Pancreas (tissue), 10 donors: ENCODE data around the gene BRINP2. TPM values are rescaled to one million over a fixed set of nuclear protein-coding genes. Genes with fewer than 3 reads are reported as not detected.
A peak's percentile ranks its signal among the peaks of the same experiment; 100 is the strongest.

ENCODE experiments used
- ATAC-seq, 4 donors: fragments of 200-7000 bp; cut with Tn5 transposase; one replicate each; pipeline versions ENCODE4 v1.8.0 to v1.9.1; 2020; ENCODE audit warnings: mild to moderate bottlenecking in 4 of 4, moderate library complexity in 4 of 4
- DNase-seq, 6 donors: peaks; one replicate each; pipeline ENCODE4 v3.0.0-alpha.2; 2020
- FAIRE-seq: peaks from 2 replicates; lab custom pipeline; 2012; peaks lifted over from hg19 to GRCh38; lab: Jason Lieb, UNC
- H3K27ac ChIP-seq, 4 donors: fragments of 200-600 bp; sonication (generic); 1 replicate in 3 of 4; 2 replicates in 1 of 4; pipeline versions ENCODE4 v1.5.0 to v1.8.0; 2020
- H3K27me3 ChIP-seq, 4 donors: fragments of 200-600 bp; one replicate each; pipeline ENCODE4 v1.8.0; 2021
- H3K36me3 ChIP-seq, 3 donors: fragments of 200-600 bp; sonication (generic) in 1 of 3; one replicate each; pipeline versions ENCODE4 v1.5.0 to v1.8.0; 2020 to 2021
- H3K4me1 ChIP-seq, 3 donors: fragments of 200-600 bp; one replicate each; pipeline ENCODE4 v1.8.0; 2021
- H3K4me3 ChIP-seq, 4 donors: fragments of 200-600 bp; sonication (generic) in 2 of 4; one replicate each; pipeline versions ENCODE4 v1.5.0 to v1.8.0; 2020 to 2021
- H3K9me3 ChIP-seq, 4 donors: fragments of 200-600 bp; one replicate each; pipeline ENCODE4 v1.8.0; 2021
- WGBS, 2 donors: extraction: QIAGEN DNeasy Blood & Tissue Kit; methylation state at CpG; one replicate each; pipeline ENCODE4 v1.1.7; 2013; 5-methylcytosine and 5-hydroxymethylcytosine counted together
- intact Hi-C, 3 donors: fragments of 100-400 bp; cut with DNase I; formaldehyde crosslinking; loops; one replicate each; pipeline versions ENCODE4 v1.11.1 to v1.14.2; 2022
- polyA plus RNA-seq, 2 donors: library from polyadenylated mRNA; stranded (reverse); fragments of 200-250 nt; gene quantifications; one replicate each; pipeline ENCODE4 v1.2.3, GENCODE V29; 2013
- total RNA-seq, 6 donors: library from RNA; stranded (reverse); fragmentation: NEBNext Ultra II Directional in 4 of 6; extraction: Animal tissue kit (Norgen Biotek cat#: 25700) in 4 of 6; gene quantifications; one replicate each; pipeline versions ENCODE4 v1.2.1 to v1.2.4, GENCODE V29; 2021 to 2023
- TF ChIP-seq, protein P1 (sequence below), 4 donors: fragments of 200-600 bp; sonication (generic) in 3 of 4; IDR thresholded peaks; one replicate each; pipeline versions ENCODE4 v1.5.0 to v1.8.0; 2021; ENCODE audit warnings: antibody characterized with exemption in 4 of 4
- donor health status: healthy with polysubstance abuse.
- donor health status: DM: no; HTN: no; CAD: no; lungs with moderate emphysema.
- donor health status: DM: no; HTN: no; CAD: no.
- donor health status: control.
- donor health status: control.
- donor health status: Bipolar disorder and iron deficiency.
- donor health status: DM: yes; HTN: yes; CAD: no.
- donor health status: DM: no; HTN: no; CAD: no.
- donor health status: DM: no; HTN: no; CAD: no.
- donor health status: DM: yes; HTN: yes; CAD: no.

BRINP2 gene
- total and polyA plus RNA-seq, 8 donors, result 0.04 to 0.23 (median 0.19) TPM; not detected in 5

DNA sequence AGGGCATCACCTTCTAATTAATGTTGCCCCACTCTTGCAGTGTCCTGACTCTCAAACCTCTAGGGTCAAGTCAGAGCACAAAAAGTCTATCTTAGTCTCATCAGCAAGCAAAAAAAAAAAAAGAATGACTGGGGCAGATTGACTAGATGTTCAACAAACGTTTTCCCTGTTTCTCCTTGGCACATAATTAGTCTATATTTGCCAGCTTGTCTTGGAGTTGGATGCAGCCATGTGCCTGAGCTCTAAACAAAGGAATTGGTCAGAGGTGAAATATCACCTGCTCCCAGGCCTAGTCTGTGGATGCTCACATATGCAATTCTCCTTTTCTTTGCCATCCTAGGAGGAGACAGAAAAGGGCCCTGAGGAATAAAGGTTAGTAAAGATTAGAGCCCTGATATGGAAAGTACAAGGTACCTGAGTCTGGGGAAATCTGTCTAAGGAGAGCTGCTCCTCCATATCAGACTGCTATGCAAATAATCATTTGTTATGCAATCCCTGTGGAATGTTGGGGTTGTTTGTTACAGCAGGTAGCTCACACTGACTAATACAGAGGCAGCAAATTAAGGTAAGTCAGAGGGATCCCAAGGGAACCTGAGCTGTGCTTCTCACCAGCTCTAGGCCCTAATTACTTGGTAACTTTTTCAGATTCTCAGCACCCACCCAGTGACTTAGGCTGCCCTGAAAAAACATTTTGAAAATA, 130.8 kb downstream of the BRINP2 start:
- no peaks in the 10 kb centered on the region for H3K9me3 ChIP-seq
- 9 to 17% methylated on average over 1 of the region's 1 CpG for WGBS, 2 donors
- H3K36me3 ChIP-seq, result no peaks in the 10 kb centered on the region
- intact Hi-C loops, result no loop called here
- H3K4me1 ChIP-seq, result no peaks in the 10 kb centered on the region
- FAIRE-seq (no peak), ATAC-seq (no peak), DNase-seq (no peak)
- H3K4me3 ChIP-seq, result no peak overlapping the region
- TF ChIP-seq, protein P1, sequence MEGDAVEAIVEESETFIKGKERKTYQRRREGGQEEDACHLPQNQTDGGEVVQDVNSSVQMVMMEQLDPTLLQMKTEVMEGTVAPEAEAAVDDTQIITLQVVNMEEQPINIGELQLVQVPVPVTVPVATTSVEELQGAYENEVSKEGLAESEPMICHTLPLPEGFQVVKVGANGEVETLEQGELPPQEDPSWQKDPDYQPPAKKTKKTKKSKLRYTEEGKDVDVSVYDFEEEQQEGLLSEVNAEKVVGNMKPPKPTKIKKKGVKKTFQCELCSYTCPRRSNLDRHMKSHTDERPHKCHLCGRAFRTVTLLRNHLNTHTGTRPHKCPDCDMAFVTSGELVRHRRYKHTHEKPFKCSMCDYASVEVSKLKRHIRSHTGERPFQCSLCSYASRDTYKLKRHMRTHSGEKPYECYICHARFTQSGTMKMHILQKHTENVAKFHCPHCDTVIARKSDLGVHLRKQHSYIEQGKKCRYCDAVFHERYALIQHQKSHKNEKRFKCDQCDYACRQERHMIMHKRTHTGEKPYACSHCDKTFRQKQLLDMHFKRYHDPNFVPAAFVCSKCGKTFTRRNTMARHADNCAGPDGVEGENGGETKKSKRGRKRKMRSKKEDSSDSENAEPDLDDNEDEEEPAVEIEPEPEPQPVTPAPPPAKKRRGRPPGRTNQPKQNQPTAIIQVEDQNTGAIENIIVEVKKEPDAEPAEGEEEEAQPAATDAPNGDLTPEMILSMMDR (IDR thresholded peaks at IDR 0.05), result no peak
- H3K27me3 ChIP-seq, result no peaks in the 10 kb centered on the region
- H3K27ac ChIP-seq, result no peak overlapping the region

DNA sequence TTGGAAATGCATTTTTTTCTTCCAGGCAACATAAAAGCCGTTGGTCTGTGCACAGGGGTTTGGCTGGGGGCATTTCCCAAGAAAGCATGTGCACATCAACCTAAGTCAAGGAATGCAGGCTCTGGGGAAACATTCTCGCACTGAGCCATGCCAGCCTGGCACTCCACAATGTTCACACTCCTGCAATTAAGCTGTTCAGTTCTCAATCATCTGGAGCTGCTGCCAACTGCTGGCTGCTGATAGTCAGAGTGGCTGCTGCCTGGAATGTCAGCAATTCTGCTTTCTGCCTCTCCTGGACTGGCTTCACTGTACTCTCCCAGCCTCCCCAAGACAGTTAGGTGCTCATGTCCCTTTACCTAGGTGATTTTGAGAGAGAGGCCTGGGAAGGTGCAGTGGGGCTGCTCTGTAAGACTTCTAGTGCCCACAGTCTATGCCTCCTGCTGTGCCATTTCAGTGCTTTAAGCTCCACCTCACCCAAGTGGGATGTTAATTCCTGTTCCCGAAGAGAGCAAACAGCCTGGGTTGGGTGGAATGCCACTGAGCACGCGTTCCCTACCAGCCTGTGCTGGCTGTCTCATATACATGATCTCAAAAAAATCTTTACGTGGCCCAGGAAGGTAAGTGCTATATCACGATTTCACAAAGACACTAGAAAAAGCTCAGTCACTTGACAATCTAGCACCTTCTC, 131.7 kb downstream of the BRINP2 start:
- TF ChIP-seq, protein P1 (IDR thresholded peaks at IDR 0.05), result no peak
- H3K27me3 ChIP-seq, result no peaks in the 10 kb centered on the region
- FAIRE-seq (no peak), DNase-seq (peak in 2 of 6 donors; percentile 25 to 29), ATAC-seq (peak in 3 of 4 donors; percentile 45 to 82 (median 53))
- no peaks in the 10 kb centered on the region for H3K4me1 ChIP-seq
- intact Hi-C loops, result no loop called here
- H3K4me3 ChIP-seq, result no peak overlapping the region
- H3K36me3 ChIP-seq, result no peaks in the 10 kb centered on the region
- 52 to 55% methylated on average over 7 of the region's 7 CpGs for WGBS, 2 donors
- peak overlapping the region in 1 of 4 donors; percentile 40 for H3K27ac ChIP-seq
- H3K9me3 ChIP-seq, result no peaks in the 10 kb centered on the region

DNA sequence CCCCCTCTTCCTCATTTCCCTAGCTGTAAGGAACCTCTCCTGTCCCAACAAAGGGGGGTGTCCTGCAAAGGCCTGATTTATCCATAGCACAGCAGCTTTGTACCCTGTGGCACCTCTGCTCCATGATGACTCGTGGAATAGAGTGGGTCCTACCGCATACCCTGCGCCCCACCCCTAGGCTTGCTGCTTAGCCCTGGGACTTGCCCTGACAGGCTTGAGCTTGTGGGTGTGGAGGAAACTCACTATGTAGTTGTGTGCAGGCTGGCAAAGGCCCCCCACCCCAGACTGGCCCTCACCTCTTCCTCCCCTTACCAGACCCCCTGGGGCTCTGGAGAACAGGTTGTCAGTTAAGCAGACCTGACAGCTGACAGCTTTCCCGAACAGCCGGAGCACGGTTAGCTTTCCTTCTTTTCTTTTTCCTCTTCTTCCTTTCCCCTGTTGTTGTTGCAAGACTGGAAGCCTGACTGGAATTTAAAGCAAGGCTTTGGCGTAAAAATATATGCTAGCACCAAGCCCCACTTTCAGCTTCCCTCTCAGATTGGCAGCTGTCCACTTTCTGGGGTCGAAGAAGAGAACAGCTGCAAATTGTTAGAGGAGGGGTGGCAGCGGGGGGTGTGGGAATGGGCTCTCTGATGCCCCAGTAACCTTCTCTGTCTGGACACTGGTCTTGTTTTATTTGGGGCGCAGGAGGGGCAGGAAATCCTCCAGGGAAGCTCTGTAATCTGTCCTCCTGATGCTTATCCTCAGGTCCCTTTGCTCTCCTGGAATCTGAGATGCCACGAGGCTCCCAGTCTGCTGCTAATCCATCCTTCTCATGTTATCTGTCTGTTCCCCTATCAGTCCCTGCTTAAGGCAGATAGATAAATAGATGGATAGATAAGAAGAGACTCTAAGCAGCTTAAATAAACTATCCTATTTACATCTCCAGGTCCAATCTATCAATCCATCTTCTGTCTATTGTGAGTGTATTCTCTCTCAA, 134.6 kb downstream of the BRINP2 start:
- no peak for ATAC-seq
- intact Hi-C loops, result no loop called here
- H3K27ac ChIP-seq, result no peak overlapping the region

DNA sequence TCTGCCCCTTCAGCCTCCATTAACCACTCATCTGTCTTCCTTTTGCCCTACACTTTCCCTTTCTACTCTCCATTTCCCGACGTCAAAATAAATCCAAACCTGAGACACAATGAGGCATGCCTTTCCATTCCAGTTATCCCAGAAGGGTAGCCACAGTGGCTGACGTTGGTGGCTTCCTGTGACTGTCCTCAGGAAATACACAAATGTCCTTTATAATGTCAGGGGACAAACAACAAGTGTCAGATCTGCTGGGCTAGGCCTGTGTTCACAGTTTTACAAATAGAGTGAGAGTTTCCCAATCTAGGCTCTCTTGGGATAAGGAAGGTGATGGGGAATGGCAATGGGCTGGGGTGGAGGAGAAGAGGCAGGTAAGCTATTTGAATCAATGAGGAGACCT, 135.3 kb downstream of the BRINP2 start:
- H3K27ac ChIP-seq, result no peak overlapping the region
- H3K4me1 ChIP-seq, result no peaks in the 10 kb centered on the region
- no peaks in the 10 kb centered on the region for H3K36me3 ChIP-seq
- no peak for FAIRE-seq
- no peak overlapping the region for H3K4me3 ChIP-seq
- TF ChIP-seq, protein P1 (IDR thresholded peaks at IDR 0.05), result no peak
- no peak for ATAC-seq
- 35 to 42% methylated on average over 3 of the region's 3 CpGs for WGBS, 2 donors
- no peak for DNase-seq
- no peaks in the 10 kb centered on the region for H3K9me3 ChIP-seq
- H3K27me3 ChIP-seq, result no peaks in the 10 kb centered on the region
- intact Hi-C loops, result no loop called here

More for the DNA sequence above, 134.6 kb downstream of the BRINP2 start:
- TF ChIP-seq, protein P1 (IDR thresholded peaks at IDR 0.05), result no peak
- H3K4me3 ChIP-seq, result no peak overlapping the region
- no peak for DNase-seq
- no peaks in the 10 kb centered on the region for H3K27me3 ChIP-seq
- H3K9me3 ChIP-seq, result no peaks in the 10 kb centered on the region
- H3K4me1 ChIP-seq, result no peaks in the 10 kb centered on the region
- no peaks in the 10 kb centered on the region for H3K36me3 ChIP-seq
- no peak for FAIRE-seq
- 64 to 67% methylated on average over 11 of the region's 11 CpGs for WGBS, 2 donors
